Gastrocnemius medialis (tissue), 4 donors: ENCODE data around the gene MSMB.

Experiments used
- POLR2A ChIP-seq, 2 donors: fragments of 450-650 bp; IDR thresholded peaks; one replicate each; pipeline ENCODE4 v1.6.1; 2017; ENCODE audit warnings: antibody characterized with exemption in 2 of 2, mild to moderate bottlenecking in 2 of 2, moderate library complexity in 2 of 2
- TF ChIP-seq, protein P1 (sequence below), 5 experiments: fragments of 450-650 bp in 3 of 5; fragments of 200-600 bp in 2 of 5; sonication (generic) in 2 of 5; IDR thresholded peaks in 4 of 5; conservative IDR thresholded peaks in 1 of 5; 1 replicate in 4 of 5; 2 replicates in 1 of 5; pipeline ENCODE4 v1.5.1; 2016 to 2019; ENCODE audit warnings: antibody characterized with exemption in 5 of 5, mild to moderate bottlenecking in 3 of 5, moderate library complexity in 3 of 5

DNA sequence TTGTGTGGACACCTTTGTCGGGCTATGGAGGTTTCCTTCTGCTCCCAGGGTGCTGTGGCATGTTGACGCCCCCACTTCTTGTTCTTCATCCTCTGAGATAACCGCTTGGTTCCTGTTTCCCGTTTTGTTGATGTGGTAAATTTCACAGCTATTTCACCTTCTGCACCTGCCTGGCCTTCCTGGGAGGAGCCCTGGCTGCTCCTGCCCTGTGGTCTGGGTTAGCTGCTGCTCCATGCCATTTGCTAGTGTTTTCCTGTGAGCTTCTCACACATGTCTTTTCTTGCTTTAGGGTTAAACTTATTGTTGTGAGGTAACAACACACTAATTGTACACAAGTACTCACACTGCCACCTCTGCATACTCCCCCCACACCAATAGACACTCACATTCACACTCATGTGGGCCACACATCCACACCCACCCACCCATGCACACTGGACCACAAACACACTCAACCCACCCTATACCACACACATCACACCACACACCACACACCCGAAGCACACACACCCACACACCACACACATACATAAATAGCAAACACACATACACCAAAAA, 46.5 kb upstream of the MSMB start:
- TF ChIP-seq, protein P1, sequence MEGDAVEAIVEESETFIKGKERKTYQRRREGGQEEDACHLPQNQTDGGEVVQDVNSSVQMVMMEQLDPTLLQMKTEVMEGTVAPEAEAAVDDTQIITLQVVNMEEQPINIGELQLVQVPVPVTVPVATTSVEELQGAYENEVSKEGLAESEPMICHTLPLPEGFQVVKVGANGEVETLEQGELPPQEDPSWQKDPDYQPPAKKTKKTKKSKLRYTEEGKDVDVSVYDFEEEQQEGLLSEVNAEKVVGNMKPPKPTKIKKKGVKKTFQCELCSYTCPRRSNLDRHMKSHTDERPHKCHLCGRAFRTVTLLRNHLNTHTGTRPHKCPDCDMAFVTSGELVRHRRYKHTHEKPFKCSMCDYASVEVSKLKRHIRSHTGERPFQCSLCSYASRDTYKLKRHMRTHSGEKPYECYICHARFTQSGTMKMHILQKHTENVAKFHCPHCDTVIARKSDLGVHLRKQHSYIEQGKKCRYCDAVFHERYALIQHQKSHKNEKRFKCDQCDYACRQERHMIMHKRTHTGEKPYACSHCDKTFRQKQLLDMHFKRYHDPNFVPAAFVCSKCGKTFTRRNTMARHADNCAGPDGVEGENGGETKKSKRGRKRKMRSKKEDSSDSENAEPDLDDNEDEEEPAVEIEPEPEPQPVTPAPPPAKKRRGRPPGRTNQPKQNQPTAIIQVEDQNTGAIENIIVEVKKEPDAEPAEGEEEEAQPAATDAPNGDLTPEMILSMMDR (IDR thresholded peaks at IDR 0.05 in 4 of 5, conservative IDR thresholded peaks at IDR 0.05 in 1 of 5): no peak
- no peak for TF ChIP-seq POLR2A (IDR thresholded peaks at IDR 0.05)
